ENCODE data around the gene CAMKMT. TPM values are rescaled to one million over a fixed set of nuclear protein-coding genes. Genes with fewer than 3 reads are reported as not detected.

CAMKMT gene
- total RNA-seq, 1 experiment from 2014 or later, result 17.4 TPM

DNA sequence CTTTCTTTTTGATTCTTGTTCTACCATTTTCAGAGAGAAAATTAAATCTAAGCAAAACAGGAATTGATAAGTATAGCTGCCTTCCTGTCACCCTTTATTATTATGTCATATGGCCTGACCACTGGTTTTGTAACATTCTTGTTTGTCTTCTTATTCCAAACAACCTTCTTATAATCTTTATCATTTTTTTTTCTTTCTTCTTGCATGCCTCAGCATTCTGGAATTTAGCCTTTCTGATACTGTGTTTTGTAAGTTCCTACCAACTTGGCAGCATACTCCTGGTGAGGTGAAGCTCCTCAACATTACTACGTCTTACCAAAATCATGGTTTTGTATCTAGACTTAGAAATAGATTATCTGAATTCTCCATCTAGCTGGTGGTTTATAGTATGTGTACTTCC, 199.2 kb downstream of the CAMKMT start:
- WGBS (ENCODE audit: extremely low coverage, insufficient read length, low lambda C conversion rate), result no CpG with 5 or more reads among the region's 1 CpG
- Mint-ChIP-seq H3K4me1 (no peaks in the 10 kb centered on the region), H3K36me3 (ENCODE audit: insufficient read depth in 1 of 3, low read depth in 3 of 3) (peaks cover 0 to 7% (median 0%) of the 10 kb centered on the region in 3 experiments; a peak in 2 of 7 replicates)

More for the DNA sequence above, 199.2 kb downstream of the CAMKMT start:
- H2BK5ac ChIP-seq (ENCODE audit: insufficient read length, low read length), result no peak overlapping the region
- H3K23me2 ChIP-seq (ENCODE audit: insufficient read length, low read depth, low read length, poor library complexity, severe bottlenecking), result no peaks in the 10 kb centered on the region
- no peak overlapping the region for H2BK20ac ChIP-seq (ENCODE audit: low read depth, low read length, poor library complexity, severe bottlenecking)
- H3K9me3 ChIP-seq (ENCODE audit: control insufficient read depth, low read depth, low read length), result no peaks in the 10 kb centered on the region
- H4K91ac ChIP-seq (ENCODE audit: insufficient read length, low read depth, low read length), result no peak overlapping the region
- H4K8ac ChIP-seq (replicated peaks; ENCODE audit: insufficient read length, low read depth, low read length), result no peak overlapping the region
- no peak overlapping the region for H2AFZ ChIP-seq (ENCODE audit: low read length)
- no peaks in the 10 kb centered on the region for H4K20me1 ChIP-seq (ENCODE audit: control insufficient read depth, insufficient read depth, insufficient read length)
- H3K4me2 ChIP-seq (ENCODE audit: insufficient read depth, insufficient read length, low read length), result no peak overlapping the region
- H3K4me1 ChIP-seq (ENCODE audit: insufficient read depth, low read length), result no peaks in the 10 kb centered on the region
- H3K56ac ChIP-seq (ENCODE audit: insufficient read length, low read depth, low read length), result no peak overlapping the region
- no peaks in the 10 kb centered on the region for H3K79me1 ChIP-seq (ENCODE audit: insufficient read depth, low read depth, low read length, poor library complexity, severe bottlenecking)
- Mint-ChIP-seq H3K27me3 (ENCODE audit: low read depth) (no peaks in the 10 kb centered on the region), H3K9me3 (no peaks in the 10 kb centered on the region), H3K4me3 (no peak overlapping the region), H3K27ac (0 out of 7 replicates have a peak overlapping the region, but pooled peaks of 1 of the 3 experiments have one; percentile 23)
- no peak overlapping the region for H2BK120ac ChIP-seq (ENCODE audit: low read depth, low read length, poor library complexity, severe bottlenecking)
- H2BK12ac ChIP-seq (ENCODE audit: insufficient read length, low read depth, low read length), result no peak overlapping the region
- no peak overlapping the region for H3K14ac ChIP-seq (ENCODE audit: insufficient read depth, low read length)
- H3K79me2 ChIP-seq (ENCODE audit: insufficient read depth, low read length), result no peaks in the 10 kb centered on the region
- no peak overlapping the region for H3K27ac ChIP-seq (ENCODE audit: insufficient read length, low read depth, low read length)
- no peak overlapping the region for H2BK15ac ChIP-seq (ENCODE audit: low read depth, low read length)
- H3T11ph ChIP-seq (ENCODE audit: low read length), result no peak overlapping the region
- H3K4ac ChIP-seq (ENCODE audit: low read depth, low read length), result no peak overlapping the region
- no peak overlapping the region for H3K23ac ChIP-seq (ENCODE audit: insufficient read length, low read depth, low read length)
- H2AK5ac ChIP-seq (ENCODE audit: insufficient read length, low read length), result no peak overlapping the region
- DNase-seq, result no peak
- no peak overlapping the region for H3K18ac ChIP-seq (ENCODE audit: insufficient read length, low read depth, low read length)
- H3K27me3 ChIP-seq (ENCODE audit: insufficient read depth, low read length), result no peaks in the 10 kb centered on the region
- H3K9ac ChIP-seq (ENCODE audit: extremely low read depth, insufficient read length, low read length), result no peak overlapping the region
- TF ChIP-seq, protein P1, sequence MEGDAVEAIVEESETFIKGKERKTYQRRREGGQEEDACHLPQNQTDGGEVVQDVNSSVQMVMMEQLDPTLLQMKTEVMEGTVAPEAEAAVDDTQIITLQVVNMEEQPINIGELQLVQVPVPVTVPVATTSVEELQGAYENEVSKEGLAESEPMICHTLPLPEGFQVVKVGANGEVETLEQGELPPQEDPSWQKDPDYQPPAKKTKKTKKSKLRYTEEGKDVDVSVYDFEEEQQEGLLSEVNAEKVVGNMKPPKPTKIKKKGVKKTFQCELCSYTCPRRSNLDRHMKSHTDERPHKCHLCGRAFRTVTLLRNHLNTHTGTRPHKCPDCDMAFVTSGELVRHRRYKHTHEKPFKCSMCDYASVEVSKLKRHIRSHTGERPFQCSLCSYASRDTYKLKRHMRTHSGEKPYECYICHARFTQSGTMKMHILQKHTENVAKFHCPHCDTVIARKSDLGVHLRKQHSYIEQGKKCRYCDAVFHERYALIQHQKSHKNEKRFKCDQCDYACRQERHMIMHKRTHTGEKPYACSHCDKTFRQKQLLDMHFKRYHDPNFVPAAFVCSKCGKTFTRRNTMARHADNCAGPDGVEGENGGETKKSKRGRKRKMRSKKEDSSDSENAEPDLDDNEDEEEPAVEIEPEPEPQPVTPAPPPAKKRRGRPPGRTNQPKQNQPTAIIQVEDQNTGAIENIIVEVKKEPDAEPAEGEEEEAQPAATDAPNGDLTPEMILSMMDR (conservative IDR thresholded peaks at IDR 0.05), result no peak
- no peak overlapping the region for H4K5ac ChIP-seq (ENCODE audit: insufficient read length, low read depth, low read length)

Measured in H9 (cell line).